ENCODE results near the gene CDR2L. TPM values are rescaled to one million over a fixed set of nuclear protein-coding genes. Genes with fewer than 3 reads are reported as not detected.

CDR2L gene
- total RNA-seq, 2 donors from 2014 or later = 0.56 to 1.2 TPM

DNA sequence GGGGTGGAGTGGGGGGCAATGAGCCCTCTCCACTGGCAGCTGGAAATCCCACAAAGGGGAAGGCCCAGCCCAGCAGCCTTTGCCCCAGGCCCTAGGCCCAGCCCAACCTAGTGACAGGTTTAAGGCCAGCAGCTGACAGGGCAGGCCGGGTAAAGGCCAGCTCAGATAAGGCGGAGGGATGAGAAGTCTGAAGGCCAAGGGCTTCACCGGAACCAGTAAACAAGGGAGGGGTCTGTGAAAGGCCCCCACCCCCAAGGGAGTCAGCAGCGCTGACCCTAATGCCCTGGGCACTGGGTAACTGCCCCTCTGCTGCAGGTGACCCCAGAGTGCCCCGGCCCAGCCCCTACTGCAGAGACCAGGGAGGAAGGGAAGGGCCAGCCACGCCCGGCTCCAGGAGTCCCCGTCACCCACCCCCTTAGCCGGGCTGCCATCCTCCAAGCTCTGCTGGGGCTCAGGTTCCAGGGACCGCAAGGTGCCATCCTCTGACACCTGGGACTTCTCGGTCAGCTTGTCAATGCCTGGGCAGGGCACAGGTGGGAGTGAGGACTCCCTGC lies 34.2 kb upstream of the CDR2L start:
- Mint-ChIP-seq H3K27ac (no peak overlapping the region), H3K9me3 (no peaks in the 10 kb centered on the region), H3K27me3 (no peaks in the 10 kb centered on the region), H3K4me1 (no peaks in the 10 kb centered on the region), H3K4me3 (no peak overlapping the region), H3K36me3 (ENCODE audit: low read depth) (no peaks in the 10 kb centered on the region)
- ATAC-seq (replicated peaks) = no peak

DNA sequence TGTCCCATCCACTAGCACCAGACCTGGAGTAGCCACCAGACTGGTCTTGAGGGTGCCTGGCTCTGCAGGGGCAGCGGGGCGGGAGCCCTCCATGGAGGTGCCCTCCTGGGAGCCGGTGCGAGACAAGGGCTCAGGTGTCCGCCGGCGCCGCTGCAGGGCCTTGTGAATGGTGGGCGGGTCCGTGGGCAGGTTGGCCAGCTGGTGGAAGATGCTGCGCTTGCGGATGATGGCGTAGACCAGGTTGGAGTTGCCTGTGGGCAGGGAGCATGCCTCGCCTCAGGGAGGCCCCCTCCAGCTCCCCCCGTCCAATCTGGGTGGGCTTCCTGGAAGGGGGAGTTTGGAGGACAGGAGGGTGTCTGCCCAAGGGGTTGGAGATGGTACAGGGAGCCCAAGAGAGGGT lies 33.3 kb upstream of the CDR2L start:
- no peaks in the 10 kb centered on the region for H3K36me3 Mint-ChIP-seq (ENCODE audit: low read depth)
- no peak for ATAC-seq (replicated peaks)
- no peaks in the 10 kb centered on the region for H3K27me3 Mint-ChIP-seq
- H3K27ac Mint-ChIP-seq = no peak overlapping the region
- H3K4me3 Mint-ChIP-seq = no peak overlapping the region
- no peaks in the 10 kb centered on the region for H3K4me1 Mint-ChIP-seq
- no peaks in the 10 kb centered on the region for H3K9me3 Mint-ChIP-seq

DNA sequence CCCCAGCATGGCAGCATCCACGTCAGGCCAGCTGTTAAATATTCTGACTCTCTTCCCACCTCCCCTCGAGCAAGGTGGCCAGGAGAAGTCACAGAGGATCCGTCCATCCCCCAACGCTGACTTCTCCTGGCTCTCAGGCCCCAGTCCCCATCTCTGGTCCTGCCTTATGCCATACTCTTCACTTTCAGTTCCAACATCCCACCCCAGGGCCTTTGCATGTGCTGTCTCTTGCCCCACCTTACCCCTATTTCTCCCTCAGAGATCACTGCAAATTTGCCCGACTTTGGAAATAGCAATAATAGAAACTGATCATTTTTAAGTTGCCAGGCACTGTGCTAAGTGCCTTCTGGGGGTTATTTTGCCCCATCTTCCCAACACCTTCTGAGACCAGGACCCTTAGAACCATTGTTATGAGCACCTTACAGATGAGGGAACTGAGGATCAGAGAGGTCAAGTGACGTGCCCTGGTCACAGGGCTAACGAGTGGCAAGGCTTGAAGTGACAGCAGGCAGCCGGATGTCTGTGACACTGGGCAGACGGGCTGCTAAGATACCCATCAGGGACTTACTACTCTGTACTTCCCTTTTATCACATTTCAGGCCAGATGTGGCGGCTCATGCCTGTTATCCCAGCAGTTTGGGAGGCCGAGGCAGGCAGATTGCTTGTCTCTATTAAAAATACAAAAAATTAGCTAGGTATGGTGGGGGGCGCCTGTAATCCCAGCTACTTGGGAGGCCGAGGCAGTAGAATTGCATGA lies 32.6 kb upstream of the CDR2L start:
- Mint-ChIP-seq H3K4me1 (no peaks in the 10 kb centered on the region), H3K4me3 (no peak overlapping the region), H3K27ac (no peak overlapping the region), H3K36me3 (ENCODE audit: low read depth) (no peaks in the 10 kb centered on the region), H3K27me3 (no peaks in the 10 kb centered on the region), H3K9me3 (no peaks in the 10 kb centered on the region)
- no peak for ATAC-seq (replicated peaks)

- Mint-ChIP-seq H3K36me3 (ENCODE audit: low read depth) (no peaks in the 10 kb centered on the region), H3K9me3 (no peaks in the 10 kb centered on the region), H3K4me3 (no peak overlapping the region), H3K27ac (no peak overlapping the region), H3K4me1 (no peaks in the 10 kb centered on the region), H3K27me3 (no peaks in the 10 kb centered on the region)
- no peak for ATAC-seq (replicated peaks)
Observed at GRCh38 chr17:74956093-74956492, 31.3 kb upstream of the CDR2L start.

DNA sequence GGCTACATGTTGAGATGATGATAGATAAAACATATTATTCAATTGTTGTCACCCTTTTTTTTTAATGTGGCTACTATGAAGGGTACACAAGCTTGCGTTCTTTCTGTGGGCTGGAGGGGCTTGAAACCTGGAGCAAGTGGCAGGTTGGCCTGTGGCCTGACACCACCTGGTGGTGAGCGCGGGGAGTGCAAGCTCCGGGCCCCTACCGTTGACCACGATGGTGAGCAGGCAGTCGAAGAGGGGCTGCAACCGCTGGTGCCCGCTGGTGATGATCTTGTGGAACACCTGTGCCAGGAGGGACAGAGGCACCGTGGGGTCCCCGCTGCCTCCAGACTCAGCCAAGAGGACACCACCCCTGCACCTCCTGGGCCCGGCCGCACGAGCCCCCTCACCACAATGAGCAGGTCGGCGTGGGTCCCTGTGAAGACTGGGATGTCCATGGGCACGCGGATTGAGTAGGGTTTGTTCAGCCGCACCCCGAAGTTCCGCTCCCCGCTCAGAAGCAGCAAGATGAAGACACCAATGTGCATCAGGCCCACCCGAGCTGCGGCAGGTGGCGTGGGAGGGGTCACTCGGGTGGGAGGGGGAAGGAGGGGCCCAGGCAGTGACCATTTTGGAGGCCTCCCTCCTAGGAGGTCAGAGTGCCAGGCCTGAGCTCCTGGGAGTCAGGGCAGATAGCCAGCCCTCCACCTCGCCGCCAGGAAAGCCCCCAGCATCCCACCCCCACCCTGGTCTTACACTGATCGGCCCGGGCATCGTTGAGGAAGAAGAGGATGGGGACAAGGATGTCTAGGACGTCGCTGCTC lies 29.3 kb upstream of the CDR2L start:
- Mint-ChIP-seq H3K4me1 (peaks cover 4% of the 10 kb centered on the region), H3K27me3 (no peaks in the 10 kb centered on the region), H3K27ac (no peak overlapping the region), H3K4me3 (no peak overlapping the region), H3K36me3 (ENCODE audit: low read depth) (no peaks in the 10 kb centered on the region), H3K9me3 (no peaks in the 10 kb centered on the region)
- peak; percentile 49 for ATAC-seq (replicated peaks)

- H3K9me3 Mint-ChIP-seq = no peaks in the 10 kb centered on the region
- no peaks in the 10 kb centered on the region for H3K27me3 Mint-ChIP-seq
- ATAC-seq (replicated peaks) = no peak
- no peaks in the 10 kb centered on the region for H3K36me3 Mint-ChIP-seq (ENCODE audit: low read depth)
- no peak overlapping the region for H3K4me3 Mint-ChIP-seq
- peaks cover 4% of the 10 kb centered on the region for H3K4me1 Mint-ChIP-seq
- no peak overlapping the region for H3K27ac Mint-ChIP-seq
Observed at GRCh38 chr17:74959826-74960515, 27.5 kb upstream of the CDR2L start.

- no peaks in the 10 kb centered on the region for H3K9me3 Mint-ChIP-seq
- no peaks in the 10 kb centered on the region for H3K36me3 Mint-ChIP-seq (ENCODE audit: low read depth)
- ATAC-seq (replicated peaks) = peak; percentile 45
- peaks cover 4% of the 10 kb centered on the region for H3K4me1 Mint-ChIP-seq
- no peak overlapping the region for H3K27ac Mint-ChIP-seq
- H3K4me3 Mint-ChIP-seq = no peak overlapping the region
- no peaks in the 10 kb centered on the region for H3K27me3 Mint-ChIP-seq
Observed at GRCh38 chr17:74960570-74961342, 26.7 kb upstream of the CDR2L start.

DNA sequence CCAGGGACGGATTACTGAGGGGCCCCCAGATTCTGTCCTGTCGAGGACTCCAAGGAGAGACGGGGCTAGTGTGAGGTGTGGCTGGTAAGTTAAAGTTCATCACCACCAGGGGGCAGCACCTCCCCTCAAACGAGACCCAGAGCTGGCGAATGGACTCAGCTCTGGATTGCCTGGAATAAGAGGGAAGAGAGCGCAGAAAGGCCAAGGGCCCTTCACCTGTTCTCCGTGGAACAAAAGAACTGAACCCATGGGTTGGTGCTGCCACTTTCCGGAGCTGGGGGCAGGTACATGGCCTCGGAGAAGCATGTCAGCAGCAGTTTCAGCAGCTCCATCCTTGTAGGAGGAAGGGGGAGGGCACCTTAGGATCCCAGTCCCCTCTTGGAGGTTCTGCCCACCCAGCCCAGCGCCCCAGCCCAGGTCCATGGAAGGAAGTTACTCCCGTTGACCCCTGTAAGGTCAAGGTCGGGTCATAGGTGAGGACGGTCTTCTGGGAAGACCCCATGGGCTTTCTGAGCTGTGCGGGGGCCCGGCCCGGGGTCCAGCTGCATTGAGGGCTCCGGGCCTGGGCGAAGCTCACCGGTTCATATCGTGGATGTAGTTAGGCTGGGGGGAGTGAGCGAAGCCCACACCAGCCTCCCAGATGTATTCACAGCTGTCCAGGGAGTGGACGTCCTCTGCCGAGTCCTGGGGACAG lies 25.6 kb upstream of the CDR2L start:
- Mint-ChIP-seq H3K4me1 (peaks cover 4% of the 10 kb centered on the region), H3K36me3 (ENCODE audit: low read depth) (no peaks in the 10 kb centered on the region), H3K27ac (no peak overlapping the region), H3K27me3 (no peaks in the 10 kb centered on the region), H3K4me3 (no peak overlapping the region), H3K9me3 (no peaks in the 10 kb centered on the region)
- peak; percentile 90 for ATAC-seq (replicated peaks)

- Mint-ChIP-seq H3K27me3 (no peaks in the 10 kb centered on the region), H3K9me3 (no peaks in the 10 kb centered on the region), H3K27ac (no peak overlapping the region), H3K4me3 (no peak overlapping the region), H3K36me3 (ENCODE audit: low read depth) (no peaks in the 10 kb centered on the region), H3K4me1 (peaks cover 4% of the 10 kb centered on the region)
- ATAC-seq (replicated peaks) = no peak
Observed at GRCh38 chr17:74962622-74963394, 24.6 kb upstream of the CDR2L start.

DNA sequence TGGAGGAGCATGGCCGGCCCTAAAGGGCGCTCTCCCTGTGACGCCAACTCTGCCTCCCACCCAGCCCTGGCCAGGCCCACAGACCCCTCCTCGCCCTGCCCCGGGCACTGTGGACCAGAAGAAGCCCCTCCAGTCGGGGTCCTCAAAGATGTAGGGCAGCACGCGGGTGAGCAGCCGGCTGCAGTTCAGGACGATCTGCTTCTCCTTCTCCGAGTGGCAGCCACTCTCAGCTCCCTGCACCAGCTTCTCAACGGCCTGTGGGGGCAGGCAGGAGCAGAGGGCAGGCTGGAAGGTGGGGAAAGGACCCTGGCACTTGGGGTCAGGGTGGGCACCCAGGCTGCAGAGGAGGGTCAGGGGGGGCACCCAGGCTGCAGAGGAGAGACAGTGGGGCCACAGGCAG lies 23.8 kb upstream of the CDR2L start:
- H3K27me3 Mint-ChIP-seq = no peaks in the 10 kb centered on the region

DNA sequence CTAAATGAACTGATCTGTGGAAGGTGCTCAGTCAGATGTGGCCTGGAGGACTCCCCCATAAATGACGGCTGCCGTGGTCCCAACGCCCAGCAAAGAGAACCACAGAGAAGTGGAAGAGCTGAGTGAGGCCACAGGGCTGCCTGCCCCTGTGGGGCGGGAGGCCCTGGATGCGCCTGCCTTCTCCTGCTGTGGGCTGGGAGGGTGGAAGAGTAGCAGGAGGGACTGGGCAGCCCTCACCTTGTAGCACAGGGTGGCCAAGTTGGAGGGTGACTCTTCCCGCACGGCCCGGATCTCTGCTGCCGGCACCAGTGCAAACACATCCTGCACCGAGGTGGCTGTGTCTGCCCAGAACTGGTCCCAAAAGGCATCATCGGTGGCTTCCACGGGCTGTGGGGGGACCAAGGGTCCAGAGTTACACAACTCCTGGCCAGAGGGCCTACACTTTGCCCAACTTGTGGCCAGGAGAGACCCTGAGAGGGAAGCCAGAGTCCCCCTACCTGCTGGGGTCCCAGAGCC lies 23.1 kb upstream of the CDR2L start:
- no peaks in the 10 kb centered on the region for H3K27me3 Mint-ChIP-seq
- peaks cover 4% of the 10 kb centered on the region for H3K4me1 Mint-ChIP-seq
- no peak overlapping the region for H3K4me3 Mint-ChIP-seq
- no peaks in the 10 kb centered on the region for H3K9me3 Mint-ChIP-seq
- H3K36me3 Mint-ChIP-seq (ENCODE audit: low read depth) = no peaks in the 10 kb centered on the region
- H3K27ac Mint-ChIP-seq = no peak overlapping the region
- no peak for ATAC-seq (replicated peaks)

More for the DNA sequence above, 23.8 kb upstream of the CDR2L start:
- peaks cover 4% of the 10 kb centered on the region for H3K4me1 Mint-ChIP-seq
- no peaks in the 10 kb centered on the region for H3K9me3 Mint-ChIP-seq
- ATAC-seq (replicated peaks) = no peak
- H3K4me3 Mint-ChIP-seq = no peak overlapping the region
- H3K27ac Mint-ChIP-seq = no peak overlapping the region
- H3K36me3 Mint-ChIP-seq (ENCODE audit: low read depth) = no peaks in the 10 kb centered on the region

DNA sequence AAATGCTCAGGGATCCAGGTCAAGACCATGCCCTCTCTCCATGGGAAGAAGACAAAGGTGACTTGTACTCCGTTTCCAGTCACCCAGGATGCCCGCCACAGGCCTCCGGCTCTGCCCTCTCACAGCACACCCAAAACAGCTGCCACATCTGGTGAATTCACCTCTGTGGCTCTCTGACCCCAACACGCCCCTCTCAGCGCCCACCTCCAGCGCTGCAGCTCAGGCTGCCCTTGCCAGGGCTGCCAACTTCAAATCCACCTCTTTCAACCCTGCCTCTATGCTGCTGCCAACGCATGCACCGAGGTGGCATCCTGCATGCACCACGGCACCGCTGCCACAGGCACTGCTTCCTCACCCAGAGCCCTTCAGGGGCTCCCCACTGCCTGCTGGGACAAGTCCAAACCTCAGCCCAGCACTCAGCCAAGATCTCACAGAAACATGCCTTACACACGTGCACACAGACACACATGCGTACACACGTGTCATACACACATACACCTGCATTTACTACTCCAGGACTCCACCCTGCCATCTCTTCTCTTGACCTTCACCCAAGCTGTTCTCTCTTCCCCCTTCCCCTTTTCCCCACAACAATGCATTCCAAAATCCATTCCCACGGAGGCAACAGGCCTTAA lies 22.3 kb upstream of the CDR2L start:
- no peak overlapping the region for H3K4me3 Mint-ChIP-seq
- no peaks in the 10 kb centered on the region for H3K36me3 Mint-ChIP-seq (ENCODE audit: low read depth)
- no peaks in the 10 kb centered on the region for H3K27me3 Mint-ChIP-seq
- peaks cover 4% of the 10 kb centered on the region for H3K4me1 Mint-ChIP-seq
- no peak overlapping the region for H3K27ac Mint-ChIP-seq
- no peaks in the 10 kb centered on the region for H3K9me3 Mint-ChIP-seq
- ATAC-seq (replicated peaks) = no peak
